ENCODE results near the gene MCRIP2. TPM values are rescaled to one million over a fixed set of nuclear protein-coding genes. Genes with fewer than 3 reads are reported as not detected.

The MCRIP2 gene
- total and polyA plus RNA-seq, 10 donors, result 23.6 to 106 (median 41.8) TPM

DNA sequence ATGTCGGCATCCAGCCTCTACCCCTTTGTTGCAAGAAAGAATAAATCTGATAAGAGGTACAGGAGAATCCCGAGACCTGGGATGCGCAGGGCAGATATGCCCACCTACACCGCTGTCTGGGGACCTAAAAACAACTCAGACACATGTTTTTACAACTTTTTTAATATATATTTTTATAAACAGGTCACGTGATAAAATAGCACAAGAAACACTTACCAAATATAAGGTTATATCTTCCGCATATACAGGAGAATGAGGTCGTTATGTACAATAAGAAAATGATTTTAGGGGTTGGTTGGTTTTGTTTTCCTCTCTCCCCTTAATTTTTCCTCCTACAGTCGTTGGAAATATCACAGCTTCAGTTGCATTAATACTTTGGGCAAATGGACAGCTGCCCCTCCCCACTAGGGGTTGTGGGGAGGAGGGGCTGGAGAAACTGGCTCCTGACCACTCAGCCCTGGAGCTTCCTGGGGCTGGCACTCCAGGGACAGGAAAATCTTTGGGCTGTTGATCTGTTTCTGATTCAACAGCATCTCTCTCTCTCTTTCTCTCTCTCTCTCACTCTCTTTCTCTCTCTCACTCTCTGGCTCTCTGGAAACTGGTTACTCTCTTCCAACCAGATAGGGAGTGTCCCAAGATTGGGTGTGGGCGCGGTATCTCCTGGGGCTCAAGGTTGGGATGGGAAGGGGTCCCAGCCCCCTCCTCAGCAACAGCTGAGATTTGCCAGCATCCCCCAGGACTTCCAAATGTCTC is 50.9 kb downstream of the MCRIP2 start:
- no peak for DNase-seq
- TF ChIP-seq POLR2AphosphoS5 (IDR thresholded peaks at IDR 0.05) (no peak), POLR2A (IDR thresholded peaks at IDR 0.05) (no peak)
- TF ChIP-seq, protein P1, sequence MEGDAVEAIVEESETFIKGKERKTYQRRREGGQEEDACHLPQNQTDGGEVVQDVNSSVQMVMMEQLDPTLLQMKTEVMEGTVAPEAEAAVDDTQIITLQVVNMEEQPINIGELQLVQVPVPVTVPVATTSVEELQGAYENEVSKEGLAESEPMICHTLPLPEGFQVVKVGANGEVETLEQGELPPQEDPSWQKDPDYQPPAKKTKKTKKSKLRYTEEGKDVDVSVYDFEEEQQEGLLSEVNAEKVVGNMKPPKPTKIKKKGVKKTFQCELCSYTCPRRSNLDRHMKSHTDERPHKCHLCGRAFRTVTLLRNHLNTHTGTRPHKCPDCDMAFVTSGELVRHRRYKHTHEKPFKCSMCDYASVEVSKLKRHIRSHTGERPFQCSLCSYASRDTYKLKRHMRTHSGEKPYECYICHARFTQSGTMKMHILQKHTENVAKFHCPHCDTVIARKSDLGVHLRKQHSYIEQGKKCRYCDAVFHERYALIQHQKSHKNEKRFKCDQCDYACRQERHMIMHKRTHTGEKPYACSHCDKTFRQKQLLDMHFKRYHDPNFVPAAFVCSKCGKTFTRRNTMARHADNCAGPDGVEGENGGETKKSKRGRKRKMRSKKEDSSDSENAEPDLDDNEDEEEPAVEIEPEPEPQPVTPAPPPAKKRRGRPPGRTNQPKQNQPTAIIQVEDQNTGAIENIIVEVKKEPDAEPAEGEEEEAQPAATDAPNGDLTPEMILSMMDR (IDR thresholded peaks at IDR 0.05 in 8 of 11, conservative IDR thresholded peaks at IDR 0.05 in 3 of 11), result no peak
- Histone ChIP-seq H3K36me3 (peaks cover 0 to 7% (median 1%) of the 10 kb centered on the region in 6 donors), H3K4me1 (peaks cover 25 to 66% (median 54%) of the 10 kb centered on the region in 6 donors), H3K4me3 (no peak overlapping the region), H3K27me3 (replicated peaks in 1 of 7) (peaks cover 0 to 61% (median 39%) of the 10 kb centered on the region in 7 donors), H3K9me3 (no peaks in the 10 kb centered on the region), H3K27ac (no peak overlapping the region)
- 70 to 77% (median 75%) methylated on average over 10 of the region's 10 CpGs for WGBS, 5 donors
- intact Hi-C loops (cut with DNase I; ENCODE audit: low total_unique reads), result no loop called here

DNA sequence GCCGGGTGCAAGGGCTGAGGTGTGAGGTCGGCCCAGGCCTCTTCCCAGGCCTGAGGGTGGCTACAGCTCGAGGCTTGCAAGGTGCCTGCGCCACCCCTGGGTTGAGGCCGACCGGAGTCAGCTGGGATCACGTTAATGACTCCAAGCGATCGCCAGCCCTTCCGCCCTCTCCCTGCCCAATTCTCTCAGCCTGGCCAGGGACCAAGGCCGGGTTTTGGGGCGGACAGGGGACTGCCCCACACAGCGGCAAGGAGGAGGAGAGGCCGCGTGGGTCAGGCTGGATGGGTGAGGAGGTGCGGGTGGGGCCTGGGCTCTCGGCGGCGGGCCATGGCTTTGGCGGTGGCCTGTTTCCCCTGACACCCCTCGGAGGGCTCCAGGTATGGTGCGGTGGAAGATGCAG is 51.7 kb downstream of the MCRIP2 start:
- WGBS, 5 donors, result 43 to 67% (median 53%) methylated on average over 9 to 22 of the region's 22 CpGs
- TF ChIP-seq, protein P1 (IDR thresholded peaks at IDR 0.05 in 8 of 11, conservative IDR thresholded peaks at IDR 0.05 in 3 of 11), result no peak
- TF ChIP-seq POLR2AphosphoS5 (IDR thresholded peaks at IDR 0.05) (peak in 1 of 3 donors; percentile 19), POLR2A (IDR thresholded peaks at IDR 0.05) (no peak)
- no peak for DNase-seq
- peaks cover 0 to 69% (median 39%) of the 10 kb centered on the region in 7 donors for H3K27me3 ChIP-seq (replicated peaks in 1 of 7)
- no peaks in the 10 kb centered on the region for H3K9me3 ChIP-seq
- peaks cover 25 to 58% (median 49%) of the 10 kb centered on the region in 6 donors for H3K4me1 ChIP-seq
- H3K4me3 ChIP-seq, result peak overlapping the region in 1 of 8 donors; percentile 72
- intact Hi-C loops (cut with DNase I; ENCODE audit: low total_unique reads), result no loop called here
- no peak overlapping the region for H3K27ac ChIP-seq
- no peaks in the 10 kb centered on the region for H3K36me3 ChIP-seq

DNA sequence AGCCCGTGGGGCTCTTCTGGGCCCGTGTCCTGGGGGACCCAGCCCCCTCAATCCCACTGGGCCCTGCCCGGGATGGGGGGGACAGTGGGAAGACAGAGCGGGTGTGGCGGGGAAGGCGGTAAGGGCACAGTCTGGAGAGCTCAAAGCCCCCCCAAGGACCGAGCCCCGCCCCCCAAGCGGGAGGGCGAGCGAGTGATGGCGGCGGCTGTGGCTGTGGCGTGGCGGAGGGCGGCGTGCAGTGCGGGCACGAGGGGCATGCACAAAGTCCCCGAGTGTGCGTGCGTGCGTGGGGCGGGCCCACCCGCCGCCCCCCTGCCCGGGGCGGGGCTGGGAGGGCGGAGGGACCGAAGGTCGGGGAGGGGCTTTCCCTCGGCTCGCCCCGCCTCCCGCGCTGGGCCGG is 52.1 kb downstream of the MCRIP2 start:
- Histone ChIP-seq H3K4me3 (peak overlapping the region in 4 of 8 donors; percentile 40 to 72 (median 46)), H3K27ac (peak overlapping the region in 1 of 8 donors; percentile 11), H3K36me3 (no peaks in the 10 kb centered on the region), H3K9me3 (no peaks in the 10 kb centered on the region), H3K27me3 (replicated peaks in 1 of 7) (peaks cover 0 to 73% (median 39%) of the 10 kb centered on the region in 7 donors), H3K4me1 (peaks cover 25 to 54% (median 45%) of the 10 kb centered on the region in 6 donors)
- intact Hi-C loops (cut with DNase I; ENCODE audit: low total_unique reads), result no loop called here
- DNase-seq, result no peak
- TF ChIP-seq, protein P1 (IDR thresholded peaks at IDR 0.05 in 8 of 11, conservative IDR thresholded peaks at IDR 0.05 in 3 of 11), result no peak
- TF ChIP-seq POLR2AphosphoS5 (IDR thresholded peaks at IDR 0.05) (peak in 1 of 3 donors; percentile 1), POLR2A (IDR thresholded peaks at IDR 0.05) (no peak)
- WGBS, 5 donors, result 3 to 24% (median 13%) methylated on average over 17 to 37 of the region's 37 CpGs; no CpG with 5 or more reads in 1 of the 5 donors

DNA sequence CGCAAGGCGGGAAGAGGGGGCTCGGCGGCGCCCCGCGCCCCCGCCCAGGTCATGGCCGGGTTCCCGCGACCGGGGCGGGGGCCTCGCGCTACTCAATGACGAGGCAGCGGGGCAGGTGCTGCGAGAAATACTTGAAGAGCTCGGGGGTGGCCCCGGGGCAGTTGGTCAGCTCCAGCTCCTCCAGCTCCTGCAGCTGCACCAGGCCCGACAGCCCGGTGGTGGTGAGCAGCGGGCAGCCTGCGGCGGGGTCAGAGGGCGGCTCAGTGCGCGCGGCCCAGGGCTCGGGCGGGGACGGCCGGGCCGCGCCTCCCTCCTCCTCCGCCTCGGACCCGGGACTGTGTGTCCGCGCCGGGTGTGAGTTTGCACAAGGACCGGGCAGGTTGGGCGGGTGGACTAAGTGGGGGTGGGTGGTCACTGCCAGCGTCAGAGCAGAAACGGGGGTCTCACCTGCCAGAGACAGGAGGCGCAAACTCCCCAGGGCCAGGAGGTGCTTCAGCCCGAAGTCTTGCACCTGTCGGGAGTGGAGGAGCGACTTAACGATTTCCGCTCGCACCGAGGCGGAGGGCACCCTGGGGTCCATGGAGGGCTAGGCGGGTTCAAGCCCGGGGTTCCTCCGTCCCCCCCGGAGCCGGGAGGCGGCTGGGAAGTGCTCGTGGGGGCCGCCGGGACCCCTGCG is 52.7 kb downstream of the MCRIP2 start:
- no peak for DNase-seq
- Histone ChIP-seq H3K36me3 (no peaks in the 10 kb centered on the region), H3K9me3 (no peaks in the 10 kb centered on the region), H3K4me1 (peaks cover 19 to 50% (median 39%) of the 10 kb centered on the region in 6 donors), H3K27ac (peak overlapping the region in 2 of 8 donors; percentile 56 to 73), H3K27me3 (replicated peaks in 1 of 7) (peaks cover 0 to 78% (median 43%) of the 10 kb centered on the region in 7 donors), H3K4me3 (peak overlapping the region; percentile 6 to 72 (median 46))
- intact Hi-C loops (cut with DNase I; ENCODE audit: low total_unique reads), result no loop called here
- no peak for TF ChIP-seq POLR2A (IDR thresholded peaks at IDR 0.05)
- no peak for TF ChIP-seq POLR2AphosphoS5 (IDR thresholded peaks at IDR 0.05)
- TF ChIP-seq, protein P1 (IDR thresholded peaks at IDR 0.05 in 8 of 11, conservative IDR thresholded peaks at IDR 0.05 in 3 of 11), result no peak
- WGBS, 5 donors, result 2 to 11% (median 4%) methylated on average over 11 to 64 of the region's 64 CpGs

Measured in spleen (tissue), 11 donors.